Raji (cell line): ENCODE results near the gene KATNAL1.

ENCODE experiments used
- POLR2A ChIP-seq: IDR thresholded peaks from 2 replicates; pipeline ENCODE4 v1.6.1; 2011; ENCODE audit warnings: low read depth, low read length, control low read depth; ENCODE audit not compliant: insufficient read depth

KATNAL1 gene

GRCh38 chr13:30274083-30274482 lies 33.3 kb downstream of the KATNAL1 start:
- no peak for TF ChIP-seq POLR2A

DNA sequence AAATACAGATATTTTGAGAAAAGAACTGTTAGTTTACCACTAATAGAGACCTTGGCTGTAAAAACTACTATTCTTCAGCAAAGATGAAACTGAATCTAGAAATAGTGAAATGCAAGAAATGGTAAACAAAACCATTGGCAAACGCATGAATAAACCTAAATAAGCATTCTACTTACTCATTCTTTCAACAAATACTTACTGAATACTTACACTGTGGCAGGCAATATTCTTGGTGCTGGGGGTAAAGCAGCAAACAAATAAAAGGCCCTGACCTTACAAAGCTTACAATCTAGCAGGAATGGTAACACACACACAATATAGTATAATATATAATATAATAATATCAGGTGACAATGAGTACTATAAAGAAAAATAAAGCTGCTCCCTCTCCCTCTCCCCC lies 38.7 kb downstream of the KATNAL1 start:
- no peak for TF ChIP-seq POLR2A

DNA sequence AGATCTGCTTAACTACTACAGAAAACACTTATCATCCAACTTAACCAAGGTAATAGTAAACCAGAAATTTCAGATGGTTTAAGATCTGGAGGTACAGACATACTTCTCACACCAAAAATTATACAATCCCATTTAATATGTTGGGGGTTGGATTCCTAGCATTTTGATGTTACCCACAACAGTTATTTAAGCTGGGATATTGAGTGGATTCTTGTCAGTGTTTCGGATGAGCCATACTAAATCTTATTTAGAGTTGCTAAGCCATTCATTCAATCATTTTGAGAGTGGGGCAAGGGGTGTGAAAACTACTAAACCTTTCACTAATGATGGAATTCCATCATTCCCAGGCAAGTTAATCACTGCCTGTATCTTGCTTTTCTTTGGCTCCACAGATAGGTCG lies 40.6 kb downstream of the KATNAL1 start:
- no peak for TF ChIP-seq POLR2A

- no peak for TF ChIP-seq POLR2A
Observed at GRCh38 chr13:30257468-30258099, 49.8 kb downstream of the KATNAL1 start.

DNA sequence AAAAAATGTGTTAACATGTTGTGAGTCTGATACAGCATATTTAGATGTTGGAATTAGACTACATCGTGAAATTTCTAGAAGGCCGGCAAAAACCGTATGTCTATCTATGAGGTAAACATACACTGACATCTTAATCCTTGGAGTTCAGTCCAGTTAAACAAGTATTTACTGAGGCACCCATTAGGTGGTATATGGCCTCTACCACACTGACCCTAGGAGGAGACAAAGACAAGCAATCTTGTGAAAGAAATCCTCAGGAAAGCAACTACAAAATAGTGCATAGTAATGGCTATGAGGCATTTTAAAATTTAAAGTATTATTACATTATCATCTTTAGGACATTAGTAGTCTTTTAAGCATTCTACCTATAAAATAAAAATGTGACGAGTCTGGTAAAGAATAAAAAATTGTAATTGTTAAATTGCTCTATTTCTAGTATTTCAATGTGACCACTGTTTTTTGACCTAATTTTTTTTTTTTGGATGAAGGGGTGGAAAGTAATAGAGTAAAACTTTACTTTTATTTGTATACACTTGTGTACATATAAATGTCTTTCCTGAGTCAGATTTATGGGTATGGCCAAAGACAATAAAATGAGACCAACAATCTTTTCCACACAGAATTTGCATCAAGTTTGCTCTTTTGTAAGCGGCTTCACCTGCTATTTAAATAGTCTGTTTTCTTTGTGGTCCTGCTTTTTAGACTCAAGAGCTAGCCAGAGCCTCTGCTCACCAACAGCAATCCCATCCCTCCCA lies 50.5 kb downstream of the KATNAL1 start:
- TF ChIP-seq POLR2A, result no peak

DNA sequence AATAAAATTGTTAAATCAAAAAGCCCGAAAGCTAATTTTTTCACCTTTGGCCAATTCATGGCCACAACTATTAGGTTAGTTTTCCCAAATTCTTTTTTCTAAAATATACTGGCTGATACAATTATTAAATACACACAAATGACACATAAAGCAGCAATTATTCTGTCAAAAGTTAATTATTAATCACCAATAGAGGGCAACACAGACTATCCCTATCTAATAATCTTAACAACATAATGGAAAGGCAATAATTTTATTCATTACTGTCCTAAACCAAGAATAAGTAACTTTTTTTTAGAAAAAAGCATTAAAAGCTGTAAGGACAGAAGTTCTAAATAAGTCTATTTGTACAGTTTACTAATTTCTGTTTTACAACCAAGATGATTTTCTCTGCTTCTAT lies 51.7 kb downstream of the KATNAL1 start:
- TF ChIP-seq POLR2A, result no peak

GRCh38 chr13:30253830-30254229 lies 53.5 kb downstream of the KATNAL1 start:
- TF ChIP-seq POLR2A, result no peak

DNA sequence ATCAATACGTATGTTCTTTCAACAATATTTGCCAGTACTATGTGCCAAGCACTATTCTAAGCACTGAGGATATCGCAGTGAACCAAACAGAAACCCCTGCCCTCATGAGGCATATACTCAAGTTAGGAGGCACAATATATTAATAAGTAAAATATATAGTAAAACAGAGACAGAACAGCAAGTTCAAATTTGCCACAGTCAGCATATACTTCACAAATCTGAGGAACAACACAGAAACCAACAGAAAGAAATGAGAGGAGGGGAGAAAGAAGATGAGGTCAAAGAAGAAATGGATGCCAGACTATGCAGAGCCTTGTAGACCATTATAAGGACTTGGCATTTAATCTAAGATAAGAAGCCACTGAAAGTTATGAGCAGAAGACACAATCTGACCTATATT lies 59.9 kb downstream of the KATNAL1 start:
- no peak for TF ChIP-seq POLR2A

GRCh38 chr13:30241532-30241931 lies 65.8 kb downstream of the KATNAL1 start:
- TF ChIP-seq POLR2A, result no peak

GRCh38 chr13:30240608-30241007 lies 66.7 kb downstream of the KATNAL1 start:
- no peak for TF ChIP-seq POLR2A

DNA sequence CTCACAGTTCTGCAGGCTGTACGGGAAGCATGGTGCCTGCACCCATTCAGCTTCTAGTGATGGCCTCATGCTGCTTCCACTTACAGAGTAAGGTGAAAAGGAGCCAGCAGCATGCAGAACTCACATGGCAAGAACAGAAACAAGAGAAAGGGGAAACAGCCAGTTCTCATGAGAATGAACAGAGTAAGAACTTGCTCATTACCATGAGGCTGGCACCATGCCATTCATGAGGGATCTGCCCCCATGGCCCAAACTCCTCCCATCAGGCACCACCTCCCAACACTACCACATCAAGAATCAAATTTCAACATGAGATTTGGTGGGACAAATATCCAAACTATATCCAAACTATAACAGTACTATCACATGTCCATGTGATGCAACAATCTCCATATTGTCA lies 72.1 kb downstream of the KATNAL1 start:
- no peak for TF ChIP-seq POLR2A

GRCh38 chr13:30234619-30235162 lies 72.7 kb downstream of the KATNAL1 start:
- no peak for TF ChIP-seq POLR2A

GRCh38 chr13:30224732-30225131 lies 82.6 kb downstream of the KATNAL1 start:
- TF ChIP-seq POLR2A, result no peak

DNA sequence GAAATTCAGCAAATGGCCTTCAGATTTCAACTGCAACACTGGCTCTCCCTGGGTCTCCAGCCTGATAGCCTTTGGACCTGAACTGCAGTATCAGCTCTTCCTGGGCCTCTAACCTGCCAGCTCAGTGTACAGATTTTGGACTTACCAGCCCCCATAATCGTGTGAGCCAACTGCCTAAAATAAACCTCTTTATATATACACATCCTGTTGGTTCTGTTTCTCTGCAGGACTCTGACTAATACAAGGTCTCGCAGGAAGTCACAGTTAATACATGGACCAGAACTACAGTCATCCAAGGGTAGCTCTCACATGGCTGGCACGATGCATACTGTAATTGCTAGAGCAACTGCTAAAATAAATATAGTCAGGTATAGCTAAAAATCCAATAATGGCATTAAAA lies 85.1 kb downstream of the KATNAL1 start:
- no peak for TF ChIP-seq POLR2A

DNA sequence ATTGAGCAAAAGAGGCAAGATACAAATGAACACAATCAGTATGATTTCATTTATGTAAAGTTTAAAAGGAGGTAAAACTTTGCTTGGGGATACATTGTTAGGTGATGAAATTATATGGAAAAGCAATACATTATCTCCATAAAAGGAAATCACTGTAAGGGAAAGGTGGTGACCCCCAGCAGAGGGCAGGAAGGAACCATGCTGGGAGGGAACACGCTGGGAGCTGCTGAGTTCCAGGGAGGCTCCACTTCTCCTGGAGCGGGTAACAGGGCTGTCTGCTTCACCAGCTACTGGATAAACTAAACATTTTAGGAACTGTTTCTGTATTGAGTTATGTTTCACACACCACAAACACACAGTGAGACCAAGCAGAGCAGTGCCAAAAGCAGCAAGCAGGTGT lies 91.2 kb downstream of the KATNAL1 start:
- no peak for TF ChIP-seq POLR2A

DNA sequence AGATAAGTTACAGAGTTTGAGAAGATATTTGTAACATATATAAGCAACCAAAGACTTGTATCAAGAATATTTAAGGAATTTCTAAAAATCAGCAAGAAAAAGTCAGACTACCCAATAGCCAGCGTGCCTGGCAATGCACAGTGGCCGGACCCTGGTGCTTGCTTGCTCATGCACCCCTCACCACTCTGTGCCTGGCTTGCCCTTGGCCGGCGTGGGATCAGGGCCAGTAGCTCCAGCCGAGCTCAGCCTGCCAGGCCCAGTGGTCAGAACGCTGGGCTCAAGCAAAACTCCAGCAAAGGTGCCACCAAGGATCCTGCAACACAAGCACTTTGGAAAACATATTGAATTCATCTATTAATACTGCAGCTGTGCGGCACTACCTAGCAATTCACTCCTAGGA lies 95.1 kb downstream of the KATNAL1 start:
- TF ChIP-seq POLR2A, result no peak
